GM12865 (cell line): ENCODE measurements around the gene SORCS2.

Experiments
- DNase-seq: peaks from one replicate; pipeline ENCODE4 v3.0.0; 2010; ENCODE audit warnings: low read depth
- H3K4me3 ChIP-seq: 2 replicates; pipeline ENCODE4 v1.5.1; 2011; ENCODE audit warnings: mild to moderate bottlenecking, low read depth, low read length, control low read depth
- TF ChIP-seq, protein P1 (sequence below): IDR thresholded peaks from 2 replicates; pipeline ENCODE4 v1.5.1; 2011; ENCODE audit warnings: low read length, control low read depth, low read depth, inconsistent platforms; ENCODE audit not compliant: insufficient read depth; ENCODE audit errors: missing control alignments

Gene SORCS2

GRCh38 chr4:7564242-7564641 lies 371.9 kb downstream of the SORCS2 start:
- H3K4me3 ChIP-seq, result no peak overlapping the region
- no peak for DNase-seq
- TF ChIP-seq, protein P1, sequence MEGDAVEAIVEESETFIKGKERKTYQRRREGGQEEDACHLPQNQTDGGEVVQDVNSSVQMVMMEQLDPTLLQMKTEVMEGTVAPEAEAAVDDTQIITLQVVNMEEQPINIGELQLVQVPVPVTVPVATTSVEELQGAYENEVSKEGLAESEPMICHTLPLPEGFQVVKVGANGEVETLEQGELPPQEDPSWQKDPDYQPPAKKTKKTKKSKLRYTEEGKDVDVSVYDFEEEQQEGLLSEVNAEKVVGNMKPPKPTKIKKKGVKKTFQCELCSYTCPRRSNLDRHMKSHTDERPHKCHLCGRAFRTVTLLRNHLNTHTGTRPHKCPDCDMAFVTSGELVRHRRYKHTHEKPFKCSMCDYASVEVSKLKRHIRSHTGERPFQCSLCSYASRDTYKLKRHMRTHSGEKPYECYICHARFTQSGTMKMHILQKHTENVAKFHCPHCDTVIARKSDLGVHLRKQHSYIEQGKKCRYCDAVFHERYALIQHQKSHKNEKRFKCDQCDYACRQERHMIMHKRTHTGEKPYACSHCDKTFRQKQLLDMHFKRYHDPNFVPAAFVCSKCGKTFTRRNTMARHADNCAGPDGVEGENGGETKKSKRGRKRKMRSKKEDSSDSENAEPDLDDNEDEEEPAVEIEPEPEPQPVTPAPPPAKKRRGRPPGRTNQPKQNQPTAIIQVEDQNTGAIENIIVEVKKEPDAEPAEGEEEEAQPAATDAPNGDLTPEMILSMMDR, result no peak

- TF ChIP-seq, protein P1, result no peak
- no peak overlapping the region for H3K4me3 ChIP-seq
- no peak for DNase-seq
Observed at GRCh38 chr4:7565483-7565882, 373.1 kb downstream of the SORCS2 start.

DNA sequence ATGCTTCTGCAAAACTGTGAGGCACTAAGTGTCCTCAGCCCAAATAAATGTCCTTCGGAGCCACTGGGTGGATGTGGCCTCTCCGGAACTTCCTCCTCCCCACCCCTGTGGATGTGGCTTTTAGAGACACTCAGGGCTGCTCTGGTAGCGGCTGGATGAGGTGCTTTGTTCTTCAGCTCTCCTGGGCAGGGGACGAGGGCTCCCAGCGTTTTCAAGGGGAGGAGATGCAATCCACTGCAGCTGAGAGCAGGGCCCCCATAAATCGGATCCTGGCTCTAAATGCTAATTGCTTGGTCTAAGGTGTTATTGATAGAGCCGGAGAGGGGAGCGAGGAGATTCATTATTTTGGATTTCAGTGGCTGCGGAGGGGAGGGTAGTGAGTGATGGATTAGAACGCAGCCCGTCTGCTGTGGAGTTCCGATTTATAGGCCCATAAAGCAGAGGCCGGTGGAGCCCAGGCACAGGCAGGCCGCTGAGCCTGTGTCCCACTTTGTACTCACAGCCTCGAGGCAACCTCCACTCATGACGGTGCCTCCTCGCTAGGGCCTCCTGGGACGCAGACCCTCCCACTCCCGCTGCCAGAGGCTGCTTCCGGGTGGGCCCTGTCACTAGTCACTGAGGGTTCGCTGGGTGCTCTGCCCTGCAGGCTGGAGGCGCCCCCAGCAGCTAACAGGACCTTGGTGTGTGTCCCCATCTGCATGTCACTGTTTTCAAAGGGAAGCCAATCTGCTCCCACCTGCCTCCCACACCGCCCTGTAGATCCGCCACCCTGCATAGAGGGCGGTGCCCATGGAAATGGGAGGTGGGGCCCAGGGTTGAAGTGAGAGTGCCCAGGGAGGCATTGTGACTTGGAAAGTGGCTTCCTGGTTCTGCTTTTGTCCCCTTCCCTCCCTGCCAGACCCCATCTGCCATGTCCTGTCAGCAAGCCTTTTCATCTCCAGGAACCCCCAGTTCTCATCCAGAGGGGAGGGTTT lies 377.8 kb downstream of the SORCS2 start:
- TF ChIP-seq, protein P1, result no peak
- DNase-seq, result no peak
- no peak overlapping the region for H3K4me3 ChIP-seq

GRCh38 chr4:7571001-7571400 lies 378.7 kb downstream of the SORCS2 start:
- no peak for DNase-seq
- TF ChIP-seq, protein P1, result no peak
- no peak overlapping the region for H3K4me3 ChIP-seq

GRCh38 chr4:7571701-7572100 lies 379.4 kb downstream of the SORCS2 start:
- H3K4me3 ChIP-seq, result no peak overlapping the region
- TF ChIP-seq, protein P1, result no peak
- DNase-seq, result no peak

DNA sequence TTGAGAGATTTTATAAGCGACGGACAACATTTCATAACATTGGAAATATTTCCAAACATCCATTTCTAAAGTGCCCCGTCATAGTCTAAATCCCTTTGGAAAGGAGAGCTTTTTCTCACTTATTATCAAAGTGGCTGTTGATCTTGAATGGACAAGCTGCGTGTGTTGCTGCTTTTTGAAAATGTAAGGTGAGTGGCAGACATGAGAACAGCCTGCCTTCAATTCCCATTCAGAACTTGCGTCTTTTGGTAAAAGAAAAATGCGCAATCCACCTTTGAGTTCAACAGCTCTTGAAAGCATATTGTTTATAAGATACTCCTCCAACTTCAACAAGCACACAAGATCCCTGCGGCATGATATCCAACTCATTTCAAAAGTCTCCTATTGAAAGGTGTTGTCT lies 380.6 kb downstream of the SORCS2 start:
- no peak for DNase-seq
- H3K4me3 ChIP-seq, result no peak overlapping the region
- TF ChIP-seq, protein P1, result no peak
